ENCODE measurements around the gene ZMAT5.

Gene ZMAT5

GRCh38 chr22:29722151-29722550 is 44.7 kb downstream of the ZMAT5 start:
- Histone ChIP-seq H3K4me2 (ENCODE audit: insufficient read depth, low read length) (no peak overlapping the region), H3K79me2 (ENCODE audit: insufficient read depth, low read length) (no peaks in the 10 kb centered on the region), H3K27me3 (ENCODE audit: insufficient read depth, low read length, poor library complexity) (no peaks in the 10 kb centered on the region), H3K9ac (ENCODE audit: low read depth, low read length) (no peak overlapping the region), H3K4me3 (ENCODE audit: low read depth in 1 of 2, low read length in 2 of 2) (no peak overlapping the region), H3K27ac (ENCODE audit: low read length) (no peak overlapping the region), H3K4me1 (ENCODE audit: insufficient read depth, low read length) (no peaks in the 10 kb centered on the region), H3K36me3 (ENCODE audit: insufficient read depth, low read length) (no peaks in the 10 kb centered on the region), H4K20me1 (ENCODE audit: insufficient read depth, low read length) (peaks cover 11% of the 10 kb centered on the region), H3K9me3 (ENCODE audit: insufficient read depth, low read length, severe bottlenecking) (no peaks in the 10 kb centered on the region), H2AFZ (ENCODE audit: low read depth, low read length) (no peak overlapping the region)
- TF ChIP-seq EZH2 (IDR thresholded peaks at IDR 0.05; ENCODE audit: borderline replicate concordance, low read depth, low read length, severe bottlenecking), result no peak
- TF ChIP-seq CTCF (IDR thresholded peaks at IDR 0.05; ENCODE audit: borderline replicate concordance, extremely low read depth, low read length, poor library complexity, severe bottlenecking), result no peak
- DNase-seq, result no peak
- ATAC-seq (ENCODE audit: insufficient read depth, low read depth), result no peak

GRCh38 chr22:29720811-29721323 is 45.9 kb downstream of the ZMAT5 start:
- no peak overlapping the region for H3K27ac ChIP-seq (ENCODE audit: low read length)
- TF ChIP-seq CTCF (IDR thresholded peaks at IDR 0.05; ENCODE audit: borderline replicate concordance, extremely low read depth, low read length, poor library complexity, severe bottlenecking), result no peak
- no peaks in the 10 kb centered on the region for H3K79me2 ChIP-seq (ENCODE audit: insufficient read depth, low read length)
- no peak for DNase-seq
- H3K36me3 ChIP-seq (ENCODE audit: insufficient read depth, low read length), result no peaks in the 10 kb centered on the region
- H3K4me3 ChIP-seq (ENCODE audit: low read depth in 1 of 2, low read length in 2 of 2), result no peak overlapping the region
- no peaks in the 10 kb centered on the region for H3K4me1 ChIP-seq (ENCODE audit: insufficient read depth, low read length)
- H2AFZ ChIP-seq (ENCODE audit: low read depth, low read length), result no peak overlapping the region
- peaks cover 20% of the 10 kb centered on the region for H4K20me1 ChIP-seq (ENCODE audit: insufficient read depth, low read length)
- H3K27me3 ChIP-seq (ENCODE audit: insufficient read depth, low read length, poor library complexity), result no peaks in the 10 kb centered on the region
- no peaks in the 10 kb centered on the region for H3K9me3 ChIP-seq (ENCODE audit: insufficient read depth, low read length, severe bottlenecking)
- no peak for ATAC-seq (ENCODE audit: insufficient read depth, low read depth)
- no peak overlapping the region for H3K4me2 ChIP-seq (ENCODE audit: insufficient read depth, low read length)
- no peak overlapping the region for H3K9ac ChIP-seq (ENCODE audit: low read depth, low read length)

- Histone ChIP-seq H3K4me3 (ENCODE audit: low read depth in 1 of 2, low read length in 2 of 2) (no peak within 1 kb of the TSS), H3K79me2 (ENCODE audit: insufficient read depth, low read length) (no peaks in the 10 kb centered on the region), H3K36me3 (ENCODE audit: insufficient read depth, low read length) (no peaks in the 10 kb centered on the region), H2AFZ (ENCODE audit: low read depth, low read length) (no peak within 1 kb of the TSS), H3K9ac (ENCODE audit: low read depth, low read length) (no peak within 1 kb of the TSS), H3K4me2 (ENCODE audit: insufficient read depth, low read length) (no peak within 1 kb of the TSS), H4K20me1 (ENCODE audit: insufficient read depth, low read length) (peaks cover 18% of the 10 kb centered on the region), H3K9me3 (ENCODE audit: insufficient read depth, low read length, severe bottlenecking) (no peaks in the 10 kb centered on the region), H3K27me3 (ENCODE audit: insufficient read depth, low read length, poor library complexity) (no peaks in the 10 kb centered on the region), H3K27ac (ENCODE audit: low read length) (no peak within 1 kb of the TSS), H3K4me1 (ENCODE audit: insufficient read depth, low read length) (no peaks in the 10 kb centered on the region)
- TF ChIP-seq EZH2 (IDR thresholded peaks at IDR 0.05; ENCODE audit: borderline replicate concordance, low read depth, low read length, severe bottlenecking) (no peak), CTCF (IDR thresholded peaks at IDR 0.05; ENCODE audit: borderline replicate concordance, extremely low read depth, low read length, poor library complexity, severe bottlenecking) (no peak)
- DNase-seq, result no peak
- ATAC-seq (ENCODE audit: insufficient read depth, low read depth), result no peak
Observed at GRCh38 chr22:29719899-29720645, 46.7 kb downstream of the ZMAT5 start, which contains the start of gene CABP7. Gene CABP7 (plus strand): TSS chr22:29720003. CDS start chr22:29720425, 422 bp downstream.

All from DND-41 (cell line).